ENCODE data around the gene TRIM50. TPM values are rescaled to one million over a fixed set of nuclear protein-coding genes. Genes with fewer than 3 reads are reported as not detected.
"Not testable (repeated sequence)": the region's sequence is repeated elsewhere in the genome, so short reads cannot be mapped to it uniquely, and the experiment has no call there.

Gene TRIM50
- total RNA-seq, result not detected

- H3K4me3 Mint-ChIP-seq; H3K36me3 Mint-ChIP-seq (ENCODE audit: low read depth); DNase-seq; POLR2A ChIA-PET; H3K27me3 Mint-ChIP-seq; H3K27ac Mint-ChIP-seq; CTCF ChIA-PET; H3K9me3 Mint-ChIP-seq: not testable (repeated sequence)
- peaks cover 15% of the 10 kb centered on the region for H3K4me1 Mint-ChIP-seq
These were observed at the start of gene TRIM50, which contains the start of gene FKBP6 for GRCh38 chr7:73327922-73328321. TRIM50 (minus strand) TSS chr7:73328082; CDS start chr7:73324787, 3,295 bp downstream. FKBP6 (plus strand) TSS chr7:73328161; CDS start chr7:73328429, 268 bp downstream.

DNA sequence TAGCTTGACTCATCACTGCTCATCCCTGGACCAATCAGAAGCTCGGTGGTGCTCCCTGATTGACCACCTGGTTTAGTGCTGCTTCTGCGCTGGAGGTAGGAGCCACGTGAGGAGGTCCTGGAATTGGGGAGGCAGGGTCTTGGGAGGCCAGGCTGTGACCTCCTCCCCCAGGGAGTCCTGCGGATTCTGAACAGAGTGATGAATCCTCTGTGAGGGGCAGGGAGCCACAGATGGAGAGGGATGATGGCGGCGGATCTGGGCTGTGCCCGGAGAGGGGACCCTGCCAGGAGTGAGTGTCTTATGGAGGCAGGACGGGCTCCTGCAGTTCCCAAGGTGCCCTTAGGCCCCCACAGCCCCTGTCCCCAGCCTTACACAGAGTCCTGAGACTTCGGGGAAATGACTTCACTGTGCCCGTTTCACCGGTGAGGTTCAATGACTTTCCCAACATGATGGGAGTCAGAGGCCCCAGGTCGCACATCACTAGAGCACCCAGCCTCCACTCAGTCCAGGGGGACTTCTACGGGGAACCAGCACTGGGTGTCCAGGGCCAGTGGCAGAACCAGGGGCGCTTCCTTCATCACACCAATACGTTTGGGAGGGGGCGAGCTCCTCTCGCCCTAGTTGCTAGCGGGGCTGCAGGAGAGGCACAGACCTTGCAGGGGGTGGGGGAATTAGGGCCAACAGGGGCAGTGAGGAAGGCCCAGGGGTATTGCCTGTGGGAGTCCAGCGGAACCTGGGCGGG, 49.0 kb upstream of the TRIM50 start:
- POLR2A ChIA-PET, result no interaction called here
- CTCF ChIA-PET, result no interaction called here
- no peaks in the 10 kb centered on the region for H3K9me3 Mint-ChIP-seq
- no peaks in the 10 kb centered on the region for H3K36me3 Mint-ChIP-seq (ENCODE audit: low read depth)
- no peak overlapping the region for H3K4me3 Mint-ChIP-seq
- peaks cover 16% of the 10 kb centered on the region for H3K27me3 Mint-ChIP-seq
- H3K4me1 Mint-ChIP-seq, result no peaks in the 10 kb centered on the region
- H3K27ac Mint-ChIP-seq, result no peak overlapping the region
- DNase-seq, result no peak

GRCh38 chr7:73376262-73376661, 48.4 kb upstream of the TRIM50 start:
- DNase-seq; H3K4me1 Mint-ChIP-seq; H3K27ac Mint-ChIP-seq; H3K4me3 Mint-ChIP-seq; POLR2A ChIA-PET; CTCF ChIA-PET; H3K9me3 Mint-ChIP-seq; H3K36me3 Mint-ChIP-seq (ENCODE audit: low read depth): not testable (repeated sequence)
- H3K27me3 Mint-ChIP-seq, result peaks cover 16% of the 10 kb centered on the region

- ChIA-PET CTCF (interaction anchor here (0.6 kb wide), 1 partner anchor 49 kb away, joined by 3 read pairs; no protein-coding TSS in a partner anchor), POLR2A (no interaction called here)
- Mint-ChIP-seq H3K4me1 (no peaks in the 10 kb centered on the region), H3K9me3 (no peaks in the 10 kb centered on the region), H3K27ac (no peak overlapping the region), H3K27me3 (peaks cover 15% of the 10 kb centered on the region), H3K36me3 (ENCODE audit: low read depth) (no peaks in the 10 kb centered on the region), H3K4me3 (no peak overlapping the region)
- no peak for DNase-seq
These were observed 45.9 kb upstream of the TRIM50 start for GRCh38 chr7:73373741-73374140.

- H3K27ac Mint-ChIP-seq, result no peak overlapping the region
- ChIA-PET CTCF (no interaction called here), POLR2A (no interaction called here)
- no peak for DNase-seq
- H3K9me3 Mint-ChIP-seq, result no peaks in the 10 kb centered on the region
- no peaks in the 10 kb centered on the region for H3K36me3 Mint-ChIP-seq (ENCODE audit: low read depth)
- peaks cover 2% of the 10 kb centered on the region for H3K27me3 Mint-ChIP-seq
- H3K4me1 Mint-ChIP-seq, result no peaks in the 10 kb centered on the region
- H3K4me3 Mint-ChIP-seq, result no peak overlapping the region
These were observed 41.7 kb upstream of the TRIM50 start for GRCh38 chr7:73369622-73370021.

- no peak for DNase-seq
- H3K27ac Mint-ChIP-seq, result no peak overlapping the region
- H3K36me3 Mint-ChIP-seq (ENCODE audit: low read depth), result no peaks in the 10 kb centered on the region
These were observed 41.1 kb upstream of the TRIM50 start for GRCh38 chr7:73369009-73369408.

DNA sequence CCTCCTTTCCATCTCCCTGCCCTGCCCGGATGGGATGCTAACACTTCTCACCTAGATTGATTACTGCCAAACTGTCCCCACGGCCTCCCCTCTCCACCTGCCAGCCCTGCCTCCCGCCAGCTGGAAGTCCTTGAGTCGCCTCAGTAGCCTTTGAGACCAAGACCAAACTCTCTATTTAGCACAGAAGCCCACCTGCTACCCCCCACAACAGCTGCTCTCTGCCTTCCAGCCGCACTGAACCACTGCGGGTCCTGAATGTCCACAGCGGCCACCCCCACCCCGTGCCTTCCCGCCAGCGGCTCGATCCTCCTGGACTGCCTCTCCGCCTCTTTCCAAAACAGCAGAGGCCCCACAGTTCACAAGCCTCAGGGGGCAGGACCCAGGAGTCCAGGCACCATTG, 39.1 kb upstream of the TRIM50 start:
- Mint-ChIP-seq H3K9me3 (no peaks in the 10 kb centered on the region), H3K4me1 (no peaks in the 10 kb centered on the region), H3K27me3 (no peaks in the 10 kb centered on the region), H3K4me3 (no peak overlapping the region), H3K27ac (no peak overlapping the region), H3K36me3 (ENCODE audit: low read depth) (no peaks in the 10 kb centered on the region)
- no peak for DNase-seq
- CTCF ChIA-PET, result interaction anchor here (1.1 kb wide), 1 partner anchor 42 kb away, joined by 3 read pairs; no protein-coding TSS in a partner anchor
- POLR2A ChIA-PET, result no interaction called here

More at GRCh38 chr7:73369009-73369408, 41.1 kb upstream of the TRIM50 start:
- H3K27me3 Mint-ChIP-seq, result peaks cover 2% of the 10 kb centered on the region
- POLR2A ChIA-PET, result no interaction called here
- H3K4me3 Mint-ChIP-seq, result no peak overlapping the region
- H3K9me3 Mint-ChIP-seq, result no peaks in the 10 kb centered on the region
- H3K4me1 Mint-ChIP-seq, result no peaks in the 10 kb centered on the region
- CTCF ChIA-PET, result no interaction called here

DNA sequence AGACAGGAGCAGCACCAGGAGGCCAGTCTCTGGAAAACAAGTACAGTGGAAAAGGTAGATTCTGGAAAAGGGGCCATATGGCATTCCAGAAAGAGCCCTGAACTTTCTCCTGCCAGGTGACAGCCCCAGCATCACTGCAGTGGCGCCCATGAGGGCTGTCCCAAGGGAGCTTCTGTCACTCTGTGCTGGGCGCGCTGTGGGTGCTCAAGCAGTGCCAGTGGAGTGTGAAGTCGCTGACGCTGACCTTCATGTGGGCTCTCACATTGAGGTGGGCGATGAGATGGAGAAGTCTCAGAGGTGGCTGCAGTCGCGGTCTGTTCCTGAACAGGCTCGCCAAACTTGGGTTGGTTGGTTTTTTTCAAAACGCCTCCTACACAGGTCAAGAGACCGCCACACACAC, 38.2 kb upstream of the TRIM50 start:
- DNase-seq, result no peak
- CTCF ChIA-PET, result interaction anchor here (1.1 kb wide), 1 partner anchor 41 kb away, joined by 3 read pairs; no protein-coding TSS in a partner anchor
- Mint-ChIP-seq H3K9me3 (no peaks in the 10 kb centered on the region), H3K27me3 (no peaks in the 10 kb centered on the region), H3K27ac (no peak overlapping the region), H3K4me3 (no peak overlapping the region), H3K4me1 (no peaks in the 10 kb centered on the region), H3K36me3 (ENCODE audit: low read depth) (no peaks in the 10 kb centered on the region)
- POLR2A ChIA-PET, result no interaction called here

DNA sequence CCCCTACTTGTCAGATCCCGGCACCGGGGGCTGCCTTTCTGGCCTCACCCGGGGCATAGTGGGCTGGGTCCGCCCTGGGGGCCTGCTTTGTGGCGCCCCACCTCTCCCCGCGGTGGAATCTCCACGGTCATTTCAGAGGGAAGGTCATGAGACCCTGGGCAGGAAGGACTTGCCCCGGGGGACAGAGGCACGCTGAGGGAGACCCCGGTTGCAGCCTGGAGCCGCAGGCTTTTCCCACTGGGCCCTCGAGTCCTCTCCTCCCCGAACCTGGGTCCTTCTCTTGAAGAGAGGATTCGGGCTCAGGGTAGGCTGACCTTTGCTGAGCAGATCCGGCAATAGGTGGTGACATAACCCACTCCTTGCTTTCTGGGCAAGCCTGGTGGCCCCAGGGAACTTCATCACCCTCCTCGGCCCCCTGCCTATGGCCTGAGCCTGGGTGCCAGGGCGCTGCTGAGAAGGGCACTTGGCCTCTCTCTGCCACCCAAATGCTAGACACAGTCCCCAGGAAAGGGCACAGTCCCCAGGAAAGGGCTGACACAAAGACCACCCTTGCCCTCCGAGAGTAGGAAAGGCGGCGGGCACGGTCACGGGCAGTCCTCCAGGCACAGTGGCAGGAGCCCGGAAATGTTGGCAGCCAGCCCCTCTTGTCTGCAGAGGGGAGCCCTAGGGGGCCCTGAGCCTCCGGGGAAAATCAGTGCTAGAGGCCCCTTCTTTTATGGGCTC, 36.3 kb upstream of the TRIM50 start:
- no peak overlapping the region for H3K4me3 Mint-ChIP-seq
- ChIA-PET POLR2A (no interaction called here), CTCF (interaction anchor here (1.4 kb wide), 1 partner anchor 19 kb away, joined by 6 read pairs; no protein-coding TSS in a partner anchor)
- no peak overlapping the region for H3K27ac Mint-ChIP-seq
- H3K36me3 Mint-ChIP-seq (ENCODE audit: low read depth), result no peaks in the 10 kb centered on the region
- no peaks in the 10 kb centered on the region for H3K9me3 Mint-ChIP-seq
- H3K27me3 Mint-ChIP-seq, result no peaks in the 10 kb centered on the region
- no peak for DNase-seq
- no peaks in the 10 kb centered on the region for H3K4me1 Mint-ChIP-seq

DNA sequence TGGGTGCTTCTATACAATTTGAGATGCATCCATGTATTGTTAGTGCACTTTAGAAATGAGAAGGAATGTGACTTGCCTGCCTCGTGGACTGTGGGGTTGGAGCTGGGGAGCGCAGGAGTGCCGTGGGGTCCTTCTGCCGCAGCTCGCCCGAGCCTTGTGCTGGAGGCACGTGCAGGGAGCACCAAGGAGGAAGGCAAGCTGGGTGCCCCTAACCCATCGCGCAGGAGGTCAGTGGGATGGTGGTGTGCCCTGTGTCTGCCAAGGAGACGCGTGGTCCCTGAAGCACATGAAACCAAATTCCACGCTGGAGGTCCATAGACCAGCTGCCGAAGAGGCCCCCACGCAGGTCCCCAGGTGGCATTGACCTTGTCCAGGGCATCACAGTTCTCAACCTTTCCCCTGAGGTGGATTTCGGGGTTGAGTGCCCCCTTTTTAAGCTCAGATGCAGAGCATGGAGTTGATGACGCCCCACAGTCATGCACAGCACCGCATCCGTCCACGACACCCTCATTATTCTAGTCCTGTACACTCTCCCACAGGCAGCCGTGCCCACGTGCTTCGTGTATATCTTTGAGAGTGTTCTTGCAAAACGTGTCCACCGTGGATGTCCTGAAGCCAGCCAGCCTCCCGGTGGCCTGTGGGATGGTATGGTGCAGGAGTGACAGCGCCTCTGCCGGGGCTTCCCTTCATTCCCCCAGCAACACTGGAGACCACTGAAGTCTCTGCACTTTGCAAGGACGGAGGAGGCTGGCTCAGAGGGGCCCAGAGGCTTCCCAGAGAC, 35.5 kb upstream of the TRIM50 start:
- ChIA-PET CTCF (no interaction called here), POLR2A (no interaction called here)
- no peak overlapping the region for H3K4me3 Mint-ChIP-seq
- no peaks in the 10 kb centered on the region for H3K36me3 Mint-ChIP-seq (ENCODE audit: low read depth)
- no peaks in the 10 kb centered on the region for H3K4me1 Mint-ChIP-seq
- H3K9me3 Mint-ChIP-seq, result no peaks in the 10 kb centered on the region
- H3K27ac Mint-ChIP-seq, result no peak overlapping the region
- DNase-seq, result no peak
- no peaks in the 10 kb centered on the region for H3K27me3 Mint-ChIP-seq

- H3K4me3 Mint-ChIP-seq; H3K4me1 Mint-ChIP-seq; H3K27me3 Mint-ChIP-seq; H3K9me3 Mint-ChIP-seq; DNase-seq; H3K27ac Mint-ChIP-seq; POLR2A ChIA-PET; H3K36me3 Mint-ChIP-seq (ENCODE audit: low read depth): not testable (repeated sequence)
- CTCF ChIA-PET, result interaction anchor here (0.9 kb wide), 1 partner anchor 14 kb away, joined by 3 read pairs; no protein-coding TSS in a partner anchor
These were observed 32.7 kb upstream of the TRIM50 start for GRCh38 chr7:73360590-73360989.

DNA sequence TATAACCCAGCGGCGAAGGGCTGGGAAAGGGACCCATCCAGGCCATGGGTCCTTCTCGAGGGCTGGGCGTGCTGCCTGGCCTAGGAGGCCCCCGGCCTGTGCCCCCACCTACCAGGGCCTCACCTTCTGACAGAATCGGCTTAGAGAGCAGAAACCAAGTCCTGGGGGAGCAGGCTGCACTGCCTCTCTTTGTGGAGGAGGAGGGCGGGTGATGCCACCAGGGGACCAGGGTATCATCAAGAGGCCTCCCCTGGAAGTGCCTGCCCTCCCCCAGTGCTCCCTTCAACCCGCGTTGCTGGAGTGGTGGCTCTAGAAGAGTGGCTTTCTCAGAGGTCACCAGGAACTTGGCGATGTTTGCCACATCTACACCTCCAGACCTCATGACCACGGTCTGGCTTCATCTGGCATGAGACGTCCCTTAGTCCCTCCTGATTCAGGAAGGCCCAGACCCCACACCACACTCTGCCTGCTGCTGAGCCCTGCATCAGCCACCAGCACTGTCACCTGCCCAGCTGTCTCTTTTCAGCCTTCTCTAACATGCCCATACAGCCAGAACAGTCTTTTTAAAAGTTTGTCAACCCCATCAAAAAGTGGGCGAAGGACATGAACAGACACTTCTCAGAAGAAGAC, 32.0 kb upstream of the TRIM50 start:
- peaks cover 4% of the 10 kb centered on the region for H3K4me1 Mint-ChIP-seq
- no peaks in the 10 kb centered on the region for H3K9me3 Mint-ChIP-seq
- H3K27ac Mint-ChIP-seq, result no peak overlapping the region
- H3K36me3 Mint-ChIP-seq (ENCODE audit: low read depth), result no peaks in the 10 kb centered on the region
- H3K4me3 Mint-ChIP-seq, result no peak overlapping the region
- no peak for DNase-seq
- CTCF ChIA-PET, result no interaction called here
- H3K27me3 Mint-ChIP-seq, result no peaks in the 10 kb centered on the region
- POLR2A ChIA-PET, result no interaction called here

- DNase-seq, result no peak
- no peaks in the 10 kb centered on the region for H3K9me3 Mint-ChIP-seq
- H3K27ac Mint-ChIP-seq, result no peak overlapping the region
- no peaks in the 10 kb centered on the region for H3K27me3 Mint-ChIP-seq
- peaks cover 4% of the 10 kb centered on the region for H3K4me1 Mint-ChIP-seq
- no peak overlapping the region for H3K4me3 Mint-ChIP-seq
- no peaks in the 10 kb centered on the region for H3K36me3 Mint-ChIP-seq (ENCODE audit: low read depth)
- POLR2A ChIA-PET, result no interaction called here
- CTCF ChIA-PET, result no interaction called here
These were observed 31.4 kb upstream of the TRIM50 start for GRCh38 chr7:73359306-73359705.
